GM04503 (cell line): ENCODE data around the gene GPNMB.

Experiments used
- DNase-seq: peaks from one replicate; pipeline ENCODE4 v3.0.0-alpha.2; 2012; ENCODE audit warnings: low read depth

The GPNMB gene

GRCh38 chr7:23273141-23273599, 26.6 kb downstream of the GPNMB start:
- DNase-seq = peak; percentile 10

- no peak for DNase-seq
These were observed 29.3 kb downstream of the GPNMB start for GRCh38 chr7:23275912-23276311.

GRCh38 chr7:23276376-23276775, 29.8 kb downstream of the GPNMB start:
- DNase-seq = no peak

- DNase-seq = no peak
These were observed 30.4 kb downstream of the GPNMB start for GRCh38 chr7:23276947-23277346.

GRCh38 chr7:23277359-23277989, 30.9 kb downstream of the GPNMB start:
- peak; percentile 27 for DNase-seq

GRCh38 chr7:23279819-23280525, 33.4 kb downstream of the GPNMB start:
- DNase-seq = no peak

GRCh38 chr7:23283086-23283485, 36.5 kb downstream of the GPNMB start:
- DNase-seq = no peak

DNA sequence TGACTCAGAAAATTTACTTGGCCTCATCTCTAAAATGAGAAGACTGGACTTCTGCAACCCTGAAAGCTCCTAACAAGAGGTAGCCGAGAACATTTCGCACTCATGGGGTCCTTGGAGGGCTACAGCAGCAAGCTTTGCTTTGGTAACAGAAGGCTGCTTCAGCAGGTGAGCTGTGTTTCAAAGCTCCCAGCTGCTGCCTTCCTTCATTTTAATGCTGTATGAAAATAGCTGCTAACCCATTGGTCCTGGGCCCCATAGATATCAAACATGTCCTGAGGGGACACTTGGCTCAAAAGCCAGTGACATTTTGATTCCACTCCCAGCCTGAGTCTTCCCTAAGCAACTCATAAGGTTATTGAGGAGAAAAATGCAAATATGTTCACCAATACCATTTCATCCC, 38.3 kb downstream of the GPNMB start:
- no peak for DNase-seq

DNA sequence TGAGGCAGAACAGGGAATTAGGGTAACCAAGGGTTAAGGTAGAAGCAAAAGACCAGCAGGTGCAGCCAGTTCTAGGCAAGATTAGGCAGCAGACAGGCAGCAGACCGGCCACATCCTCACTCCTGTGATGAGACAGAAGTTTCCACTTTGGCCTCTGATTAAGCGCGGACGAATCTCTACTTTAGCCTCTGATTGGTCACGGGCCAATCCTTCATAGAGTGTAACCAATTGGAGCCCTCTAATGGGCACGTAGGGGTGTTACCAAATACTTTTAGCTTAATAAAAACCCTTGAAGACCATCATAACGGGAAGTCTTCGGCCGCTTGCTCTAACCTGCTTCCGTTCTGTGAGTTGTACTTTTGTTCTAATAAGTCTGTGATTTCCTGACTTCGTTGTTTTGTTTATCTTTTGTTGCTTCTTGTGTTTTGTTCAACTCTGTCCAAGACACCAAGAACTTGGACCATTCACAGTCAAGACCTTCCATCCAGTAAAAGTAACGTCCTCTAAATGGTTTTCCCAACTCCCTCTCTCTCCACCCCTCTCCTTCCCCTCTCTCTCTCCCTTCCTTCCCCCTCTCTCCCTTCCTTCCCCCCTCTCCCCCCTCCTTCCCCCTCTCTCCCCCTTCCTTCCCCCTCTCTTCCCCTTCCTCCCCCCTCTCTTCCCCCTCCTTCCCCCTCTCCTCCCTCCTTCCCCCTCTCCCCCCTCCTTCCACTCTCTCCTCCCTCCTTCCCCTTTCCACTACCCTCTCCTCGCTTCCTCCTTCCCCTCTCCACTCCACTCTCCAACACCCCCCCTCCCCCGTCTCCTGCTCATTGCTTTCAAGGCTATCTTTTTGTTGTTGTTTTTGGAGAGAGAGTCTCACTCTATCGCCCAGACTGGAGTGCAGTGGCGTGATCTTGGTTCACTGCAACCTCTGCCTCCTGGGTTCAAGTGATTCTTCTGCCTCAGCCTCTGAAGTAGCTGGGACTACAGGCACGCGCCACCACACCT, 39.4 kb downstream of the GPNMB start:
- no peak for DNase-seq

DNA sequence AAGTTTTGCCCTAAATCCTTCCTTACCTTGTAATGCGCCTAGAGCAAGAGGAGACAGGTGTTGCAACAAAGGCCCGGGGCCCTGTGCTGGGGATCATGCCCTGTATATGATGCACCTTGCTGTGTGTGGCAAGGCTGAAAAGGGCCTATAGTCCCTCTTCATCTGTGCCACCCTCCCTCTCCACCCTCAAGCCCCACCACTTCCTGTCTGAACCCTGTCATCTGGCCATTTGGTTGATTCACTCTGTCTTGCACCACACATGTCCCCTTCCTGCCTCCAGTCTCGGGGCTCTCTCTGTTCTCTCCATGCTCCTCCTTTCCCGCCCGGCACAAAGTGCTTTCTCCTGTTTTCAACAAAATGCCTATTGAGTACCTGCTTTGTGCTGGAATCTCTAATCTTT, 41.0 kb downstream of the GPNMB start:
- DNase-seq = no peak

- DNase-seq = no peak
These were observed 44.4 kb downstream of the GPNMB start for GRCh38 chr7:23290993-23291392.

- DNase-seq = no peak
These were observed 45.5 kb downstream of the GPNMB start for GRCh38 chr7:23291957-23292560.

GRCh38 chr7:23292623-23293022, 46.0 kb downstream of the GPNMB start:
- no peak for DNase-seq

GRCh38 chr7:23293500-23294073, 47.0 kb downstream of the GPNMB start:
- no peak for DNase-seq

GRCh38 chr7:23294549-23295400, 48.2 kb downstream of the GPNMB start:
- no peak for DNase-seq

GRCh38 chr7:23295401-23295697, 48.8 kb downstream of the GPNMB start:
- no peak for DNase-seq

DNA sequence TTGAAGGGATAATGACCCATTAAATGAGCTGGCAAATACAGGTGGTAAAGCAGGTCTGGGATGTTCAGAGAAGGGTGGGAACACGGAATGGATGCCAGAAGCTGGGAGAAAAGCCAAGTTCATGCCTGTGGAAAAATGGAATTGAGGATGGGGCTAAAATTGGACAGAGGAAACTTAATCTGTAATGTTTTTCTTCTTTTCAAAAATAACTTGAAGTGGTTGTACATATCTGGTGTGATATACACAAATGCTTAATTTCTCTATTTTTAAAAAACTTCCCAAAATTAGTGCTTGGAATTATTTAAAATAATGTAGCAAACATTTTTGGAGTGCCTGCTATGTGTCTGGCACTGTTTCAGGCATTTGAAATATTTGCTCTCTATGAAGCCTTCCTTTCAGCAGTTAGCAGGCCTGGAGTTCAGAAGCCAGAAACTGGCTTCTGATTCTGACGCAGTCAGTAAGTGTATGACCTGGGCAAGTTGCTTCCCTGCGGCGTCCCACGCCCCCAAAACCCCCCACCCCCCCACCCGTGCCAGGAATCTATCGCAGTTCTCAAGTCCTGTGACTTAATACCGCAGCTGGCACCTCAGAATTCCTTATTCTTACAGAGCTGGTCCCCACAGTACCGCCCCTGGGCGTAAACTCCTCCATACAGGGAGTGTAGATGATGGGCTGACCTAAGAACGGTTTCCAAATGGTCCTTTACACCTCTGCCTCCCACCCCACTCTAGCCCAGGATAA, 51.7 kb downstream of the GPNMB start:
- peak; percentile 17 for DNase-seq

DNA sequence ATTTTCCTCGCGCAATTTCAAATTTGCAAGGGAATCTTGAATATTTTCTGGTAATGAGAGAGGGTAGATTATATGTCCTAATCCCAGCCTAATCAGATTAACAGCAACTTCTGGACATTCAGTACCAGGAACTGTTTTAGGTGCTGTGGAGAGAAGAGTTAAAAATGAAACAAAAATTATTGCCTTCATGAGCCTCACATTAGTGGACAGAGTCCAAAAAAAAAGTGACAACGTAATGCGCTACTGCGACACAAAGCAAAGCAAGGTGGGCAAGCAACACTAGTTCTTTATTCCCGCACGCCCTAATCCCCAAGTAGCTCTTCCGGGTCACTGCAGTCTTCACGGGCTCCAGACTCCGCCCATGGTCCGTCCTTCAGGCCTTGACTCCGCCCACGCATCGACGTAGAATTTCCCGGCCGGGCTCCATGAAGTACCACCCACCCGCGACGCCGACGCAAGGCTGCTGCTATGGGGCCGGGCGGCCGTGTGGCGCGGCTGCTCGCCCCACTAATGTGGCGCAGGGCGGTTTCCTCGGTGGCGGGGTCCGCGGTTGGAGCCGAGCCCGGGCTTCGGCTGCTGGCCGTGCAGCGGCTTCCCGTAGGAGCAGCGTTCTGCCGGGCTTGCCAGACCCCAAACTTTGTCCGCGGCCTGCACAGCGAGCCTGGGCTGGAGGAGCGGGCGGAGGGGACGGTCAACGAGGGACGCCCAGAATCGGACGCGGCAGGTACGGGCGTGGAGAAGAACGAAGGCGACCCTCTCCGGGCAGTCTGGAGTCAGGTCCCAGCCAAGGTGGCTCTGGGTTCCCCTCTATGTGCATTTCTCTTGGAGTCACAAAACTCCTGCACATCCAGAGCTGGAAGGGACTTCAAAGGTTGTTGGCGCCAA, 52.6 kb downstream of the GPNMB start, which contains the start of gene MALSU1:
Gene MALSU1, plus strand, starts transcription at position 455 of the 885 bp plus-strand sequence. Its CDS starts 14 bp downstream, at position 469.
- peak; percentile 67 for DNase-seq

- peak; percentile 15 for DNase-seq
These were observed 53.3 kb downstream of the GPNMB start for GRCh38 chr7:23299770-23300300.
